ENCODE results near the gene OR10P1.
A peak's percentile ranks its signal among the peaks of the same experiment; 100 is the strongest.
"Not testable (repeated sequence)": the region's sequence is repeated elsewhere in the genome, so short reads cannot be mapped to it uniquely, and the experiment has no call there.

OR10P1 gene, protein sequence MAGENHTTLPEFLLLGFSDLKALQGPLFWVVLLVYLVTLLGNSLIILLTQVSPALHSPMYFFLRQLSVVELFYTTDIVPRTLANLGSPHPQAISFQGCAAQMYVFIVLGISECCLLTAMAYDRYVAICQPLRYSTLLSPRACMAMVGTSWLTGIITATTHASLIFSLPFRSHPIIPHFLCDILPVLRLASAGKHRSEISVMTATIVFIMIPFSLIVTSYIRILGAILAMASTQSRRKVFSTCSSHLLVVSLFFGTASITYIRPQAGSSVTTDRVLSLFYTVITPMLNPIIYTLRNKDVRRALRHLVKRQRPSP

DNA sequence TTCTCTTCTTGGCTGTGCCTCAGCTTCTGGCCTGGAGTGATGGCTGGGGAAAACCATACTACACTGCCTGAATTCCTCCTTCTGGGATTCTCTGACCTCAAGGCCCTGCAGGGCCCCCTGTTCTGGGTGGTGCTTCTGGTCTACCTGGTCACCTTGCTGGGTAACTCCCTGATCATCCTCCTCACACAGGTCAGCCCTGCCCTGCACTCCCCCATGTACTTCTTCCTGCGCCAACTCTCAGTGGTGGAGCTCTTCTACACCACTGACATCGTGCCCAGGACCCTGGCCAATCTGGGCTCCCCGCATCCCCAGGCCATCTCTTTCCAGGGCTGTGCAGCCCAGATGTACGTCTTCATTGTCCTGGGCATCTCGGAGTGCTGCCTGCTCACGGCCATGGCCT is at the start of gene OR10P1:
Gene OR10P1 (plus strand): TSS at position 40 of the 400 bp plus-strand sequence. CDS start 0 bp downstream, at position 40.
- H3K4me3 ChIP-seq (ENCODE audit: low read length, poor library complexity, severe bottlenecking), result peak within 1 kb of the TSS; percentile 31
- H3K27me3 ChIP-seq (ENCODE audit: insufficient read depth, low read length, poor library complexity, severe bottlenecking), result no peaks in the 10 kb centered on the region
- no peaks in the 10 kb centered on the region for H3K9me3 ChIP-seq (ENCODE audit: insufficient read depth, low read depth, low read length)
- H3F3A ChIP-seq (ENCODE audit: low read depth), result no peaks in the 10 kb centered on the region
- no peaks in the 10 kb centered on the region for H3K9me2 ChIP-seq (replicated peaks; ENCODE audit: low read depth, low read length)
- no peaks in the 10 kb centered on the region for H4K20me1 ChIP-seq (ENCODE audit: insufficient read depth, low read length, poor library complexity, severe bottlenecking)
- no peak within 1 kb of the TSS for H3K9ac ChIP-seq (ENCODE audit: low read depth, low read length, poor library complexity, severe bottlenecking)
- H3K4me1 ChIP-seq (ENCODE audit: insufficient read depth, low read length, poor library complexity, severe bottlenecking), result peaks cover 21% of the 10 kb centered on the region
- no peaks in the 10 kb centered on the region for H3K36me3 ChIP-seq (ENCODE audit: insufficient read depth, low read length)
- no peaks in the 10 kb centered on the region for H3K79me2 ChIP-seq (ENCODE audit: insufficient read depth, low read length)
- TF ChIP-seq EZH2phosphoT487 (IDR thresholded peaks at IDR 0.05; ENCODE audit: borderline replicate concordance), result no peak
- TF ChIP-seq, protein P1, sequence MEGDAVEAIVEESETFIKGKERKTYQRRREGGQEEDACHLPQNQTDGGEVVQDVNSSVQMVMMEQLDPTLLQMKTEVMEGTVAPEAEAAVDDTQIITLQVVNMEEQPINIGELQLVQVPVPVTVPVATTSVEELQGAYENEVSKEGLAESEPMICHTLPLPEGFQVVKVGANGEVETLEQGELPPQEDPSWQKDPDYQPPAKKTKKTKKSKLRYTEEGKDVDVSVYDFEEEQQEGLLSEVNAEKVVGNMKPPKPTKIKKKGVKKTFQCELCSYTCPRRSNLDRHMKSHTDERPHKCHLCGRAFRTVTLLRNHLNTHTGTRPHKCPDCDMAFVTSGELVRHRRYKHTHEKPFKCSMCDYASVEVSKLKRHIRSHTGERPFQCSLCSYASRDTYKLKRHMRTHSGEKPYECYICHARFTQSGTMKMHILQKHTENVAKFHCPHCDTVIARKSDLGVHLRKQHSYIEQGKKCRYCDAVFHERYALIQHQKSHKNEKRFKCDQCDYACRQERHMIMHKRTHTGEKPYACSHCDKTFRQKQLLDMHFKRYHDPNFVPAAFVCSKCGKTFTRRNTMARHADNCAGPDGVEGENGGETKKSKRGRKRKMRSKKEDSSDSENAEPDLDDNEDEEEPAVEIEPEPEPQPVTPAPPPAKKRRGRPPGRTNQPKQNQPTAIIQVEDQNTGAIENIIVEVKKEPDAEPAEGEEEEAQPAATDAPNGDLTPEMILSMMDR (conservative IDR thresholded peaks at IDR 0.05; ENCODE audit: low read length), result no peak
- peak within 1 kb of the TSS; percentile 37; the same call in 1 of the 2 replicates for H2AFZ ChIP-seq (ENCODE audit: low read length)
- H3K4me2 ChIP-seq (ENCODE audit: low read depth, low read length, poor library complexity, severe bottlenecking), result peak within 1 kb of the TSS; percentile 58

DNA sequence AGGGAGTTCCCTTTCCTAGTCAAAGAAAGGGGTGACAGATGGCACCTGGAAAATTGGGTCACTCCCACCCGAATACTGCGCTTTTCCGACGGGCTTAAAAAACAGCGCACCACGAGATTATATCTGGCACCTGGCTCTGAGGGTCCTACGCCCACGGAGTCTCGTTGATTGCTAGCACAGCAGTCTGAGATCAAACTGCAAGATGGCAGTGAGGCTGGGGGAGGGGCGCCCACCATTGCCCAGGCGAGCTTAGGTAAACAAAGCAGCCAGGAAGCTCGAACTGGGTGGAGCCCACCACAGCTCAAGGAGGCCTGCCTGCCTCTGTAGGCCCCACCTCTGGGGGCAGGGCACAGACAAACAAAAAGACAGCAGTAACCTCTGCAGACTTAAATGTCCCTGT is 46.5 kb upstream of the OR10P1 start:
- not testable (repeated sequence) for H3K27me3 ChIP-seq (ENCODE audit: insufficient read depth, low read length, poor library complexity, severe bottlenecking); H3K4me2 ChIP-seq (ENCODE audit: low read depth, low read length, poor library complexity, severe bottlenecking); H3K36me3 ChIP-seq (ENCODE audit: insufficient read depth, low read length); H3K4me3 ChIP-seq (ENCODE audit: low read length, poor library complexity, severe bottlenecking); H3K9ac ChIP-seq (ENCODE audit: low read depth, low read length, poor library complexity, severe bottlenecking); H3K79me2 ChIP-seq (ENCODE audit: insufficient read depth, low read length); H2AFZ ChIP-seq (ENCODE audit: low read length); H4K20me1 ChIP-seq (ENCODE audit: insufficient read depth, low read length, poor library complexity, severe bottlenecking); H3K9me2 ChIP-seq (replicated peaks; ENCODE audit: low read depth, low read length); H3F3A ChIP-seq (ENCODE audit: low read depth); H3K4me1 ChIP-seq (ENCODE audit: insufficient read depth, low read length, poor library complexity, severe bottlenecking); H3K9me3 ChIP-seq (ENCODE audit: insufficient read depth, low read depth, low read length)

DNA sequence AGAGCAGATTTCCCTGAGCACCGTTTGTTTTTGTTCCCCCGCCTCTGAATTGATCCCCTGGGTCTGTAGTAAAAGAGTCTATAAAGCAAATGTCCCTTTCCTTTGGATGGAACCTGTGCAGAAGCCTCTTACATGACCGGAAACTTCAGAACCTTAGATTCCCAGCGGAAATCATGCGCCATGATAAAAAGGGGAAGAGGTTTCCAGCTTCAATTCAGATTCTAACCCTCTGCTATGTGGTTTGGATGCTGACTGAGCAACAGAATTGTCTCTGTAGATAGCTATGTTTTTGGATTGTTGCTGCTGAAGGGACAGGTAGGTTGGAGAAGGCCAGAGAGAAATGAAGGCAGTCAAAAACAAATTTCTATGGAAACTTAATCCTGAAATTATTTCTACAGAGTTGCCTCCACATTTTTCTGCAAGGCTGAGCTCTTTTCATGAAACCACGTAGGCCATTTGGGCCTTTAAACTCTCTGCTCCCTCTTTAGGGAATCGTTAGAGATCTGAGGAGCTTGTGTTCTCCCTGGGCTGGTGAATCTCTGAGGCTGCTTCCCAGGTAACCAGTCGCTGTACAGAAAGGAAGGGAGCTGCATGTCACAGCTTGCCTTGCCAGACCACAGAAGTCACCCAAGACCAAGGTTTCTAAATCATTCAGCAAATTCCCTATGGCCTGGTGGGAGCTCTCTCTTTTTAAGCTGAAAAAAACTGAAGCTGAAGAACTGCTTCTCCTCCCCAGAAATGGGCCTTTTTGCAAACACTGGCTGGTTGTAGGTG is 28.7 kb upstream of the OR10P1 start:
- Histone ChIP-seq H3K4me3 (ENCODE audit: low read length, poor library complexity, severe bottlenecking) (no peak overlapping the region), H3K4me1 (ENCODE audit: insufficient read depth, low read length, poor library complexity, severe bottlenecking) (no peaks in the 10 kb centered on the region), H3K9me3 (ENCODE audit: insufficient read depth, low read depth, low read length) (no peaks in the 10 kb centered on the region), H4K20me1 (ENCODE audit: insufficient read depth, low read length, poor library complexity, severe bottlenecking) (no peaks in the 10 kb centered on the region), H3K79me2 (ENCODE audit: insufficient read depth, low read length) (no peaks in the 10 kb centered on the region), H3F3A (ENCODE audit: low read depth) (no peaks in the 10 kb centered on the region), H3K36me3 (ENCODE audit: insufficient read depth, low read length) (no peaks in the 10 kb centered on the region), H3K9me2 (replicated peaks; ENCODE audit: low read depth, low read length) (no peaks in the 10 kb centered on the region), H3K27me3 (ENCODE audit: insufficient read depth, low read length, poor library complexity, severe bottlenecking) (no peaks in the 10 kb centered on the region), H3K9ac (ENCODE audit: low read depth, low read length, poor library complexity, severe bottlenecking) (no peak overlapping the region), H2AFZ (ENCODE audit: low read length) (no peak overlapping the region), H3K4me2 (ENCODE audit: low read depth, low read length, poor library complexity, severe bottlenecking) (no peak overlapping the region)
- TF ChIP-seq, protein P1 (conservative IDR thresholded peaks at IDR 0.05; ENCODE audit: low read length), result no peak
- TF ChIP-seq EZH2phosphoT487 (IDR thresholded peaks at IDR 0.05; ENCODE audit: borderline replicate concordance), result no peak

Data from Loucy (cell line).